IPS DF 4.7 (cell line): ENCODE measurements around the gene UBAP2L.

Source experiments
- DNase-seq: peaks from one replicate; pipeline ENCODE4 v3.0.0-alpha.2; 2013; ENCODE audit warnings: low spot score; ENCODE audit errors: extremely low read depth

UBAP2L gene, protein sequence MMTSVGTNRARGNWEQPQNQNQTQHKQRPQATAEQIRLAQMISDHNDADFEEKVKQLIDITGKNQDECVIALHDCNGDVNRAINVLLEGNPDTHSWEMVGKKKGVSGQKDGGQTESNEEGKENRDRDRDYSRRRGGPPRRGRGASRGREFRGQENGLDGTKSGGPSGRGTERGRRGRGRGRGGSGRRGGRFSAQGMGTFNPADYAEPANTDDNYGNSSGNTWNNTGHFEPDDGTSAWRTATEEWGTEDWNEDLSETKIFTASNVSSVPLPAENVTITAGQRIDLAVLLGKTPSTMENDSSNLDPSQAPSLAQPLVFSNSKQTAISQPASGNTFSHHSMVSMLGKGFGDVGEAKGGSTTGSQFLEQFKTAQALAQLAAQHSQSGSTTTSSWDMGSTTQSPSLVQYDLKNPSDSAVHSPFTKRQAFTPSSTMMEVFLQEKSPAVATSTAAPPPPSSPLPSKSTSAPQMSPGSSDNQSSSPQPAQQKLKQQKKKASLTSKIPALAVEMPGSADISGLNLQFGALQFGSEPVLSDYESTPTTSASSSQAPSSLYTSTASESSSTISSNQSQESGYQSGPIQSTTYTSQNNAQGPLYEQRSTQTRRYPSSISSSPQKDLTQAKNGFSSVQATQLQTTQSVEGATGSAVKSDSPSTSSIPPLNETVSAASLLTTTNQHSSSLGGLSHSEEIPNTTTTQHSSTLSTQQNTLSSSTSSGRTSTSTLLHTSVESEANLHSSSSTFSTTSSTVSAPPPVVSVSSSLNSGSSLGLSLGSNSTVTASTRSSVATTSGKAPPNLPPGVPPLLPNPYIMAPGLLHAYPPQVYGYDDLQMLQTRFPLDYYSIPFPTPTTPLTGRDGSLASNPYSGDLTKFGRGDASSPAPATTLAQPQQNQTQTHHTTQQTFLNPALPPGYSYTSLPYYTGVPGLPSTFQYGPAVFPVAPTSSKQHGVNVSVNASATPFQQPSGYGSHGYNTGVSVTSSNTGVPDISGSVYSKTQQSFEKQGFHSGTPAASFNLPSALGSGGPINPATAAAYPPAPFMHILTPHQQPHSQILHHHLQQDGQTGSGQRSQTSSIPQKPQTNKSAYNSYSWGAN

DNA sequence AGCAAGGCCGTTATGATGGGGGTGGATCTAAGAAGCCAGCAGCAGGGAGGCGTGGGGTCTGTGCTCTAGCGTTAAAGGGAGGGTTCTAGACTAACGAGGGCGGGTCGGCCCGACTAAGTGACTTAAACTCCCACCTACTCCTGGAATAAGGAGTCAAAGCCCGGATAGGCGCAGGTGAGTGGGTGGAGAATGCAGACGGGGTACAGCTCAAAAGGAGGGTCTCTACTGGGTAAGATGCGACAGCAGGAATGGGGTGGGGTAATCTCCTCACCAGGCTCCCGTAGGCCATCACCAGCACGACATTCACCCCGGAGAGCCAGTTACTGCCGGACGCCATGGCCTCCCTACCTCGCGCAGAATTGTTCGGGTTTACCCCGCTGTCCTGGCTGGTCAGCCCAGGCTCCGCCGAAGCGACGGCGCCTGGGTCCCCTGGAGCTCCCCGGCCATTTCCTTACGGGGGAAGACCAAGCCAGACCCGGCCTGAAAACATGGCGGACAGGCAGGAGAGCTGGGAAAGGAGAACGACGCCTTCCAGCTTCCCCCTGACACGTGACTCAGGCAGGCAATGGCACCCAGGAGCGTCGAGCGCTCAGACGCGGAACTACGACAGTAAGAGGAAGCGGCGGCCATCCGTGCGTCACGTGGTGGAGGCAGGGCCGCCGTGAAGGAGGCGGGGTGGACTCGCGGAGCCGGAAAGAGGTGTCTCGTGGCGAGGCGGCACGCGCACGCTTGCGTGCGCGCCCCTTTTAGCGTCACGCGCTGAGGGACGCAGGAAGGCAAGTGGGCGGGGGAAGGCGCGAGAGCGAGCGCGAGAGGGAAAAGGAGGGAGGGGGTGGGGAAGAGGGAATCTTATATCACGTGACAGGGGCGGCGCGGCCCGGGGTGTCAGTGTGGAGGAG, at the start of gene UBAP2L:
TSS of gene UBAP2L (plus strand) at position 885 of the 899 bp plus-strand sequence. CDS start 4,169 bp downstream, outside the sequence.
- DNase-seq: peak; percentile 95

DNA sequence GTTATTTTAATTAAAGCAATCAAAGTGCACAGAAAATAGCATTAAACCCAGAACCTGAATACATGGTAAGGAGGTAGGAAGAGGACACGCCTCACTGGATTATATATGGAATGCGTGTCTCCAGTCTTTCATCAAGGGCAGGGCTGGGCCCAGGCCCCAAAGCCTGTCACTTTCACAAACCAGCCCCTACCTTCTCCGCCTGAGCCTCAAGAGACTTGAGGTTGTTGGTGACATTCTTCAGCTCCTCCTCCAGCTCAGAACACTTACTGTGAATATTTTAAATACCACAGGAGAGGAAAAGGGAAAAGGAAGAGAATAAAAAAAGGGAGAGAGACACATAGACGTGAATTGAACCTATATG, 49.6 kb upstream of the UBAP2L start:
- no peak for DNase-seq

DNA sequence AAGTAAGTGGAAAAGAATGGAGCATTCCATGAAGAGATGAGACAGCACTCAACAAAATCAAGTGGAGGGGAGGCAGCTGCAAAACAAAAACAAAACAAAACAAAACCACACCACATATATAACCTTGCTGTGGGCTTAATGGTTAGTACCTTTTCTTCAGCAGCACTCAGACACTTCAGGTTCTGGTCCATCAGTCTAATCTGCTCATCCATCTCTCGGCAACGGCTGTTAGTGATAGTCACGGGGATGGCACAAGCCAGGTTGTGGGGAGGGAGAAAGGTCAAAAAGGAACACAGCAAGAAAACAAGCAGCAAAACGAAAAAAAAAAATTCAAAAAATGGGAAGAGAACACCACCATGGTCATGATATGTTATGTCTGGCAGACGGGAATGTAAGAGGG, 48.9 kb upstream of the UBAP2L start:
- no peak for DNase-seq

DNA sequence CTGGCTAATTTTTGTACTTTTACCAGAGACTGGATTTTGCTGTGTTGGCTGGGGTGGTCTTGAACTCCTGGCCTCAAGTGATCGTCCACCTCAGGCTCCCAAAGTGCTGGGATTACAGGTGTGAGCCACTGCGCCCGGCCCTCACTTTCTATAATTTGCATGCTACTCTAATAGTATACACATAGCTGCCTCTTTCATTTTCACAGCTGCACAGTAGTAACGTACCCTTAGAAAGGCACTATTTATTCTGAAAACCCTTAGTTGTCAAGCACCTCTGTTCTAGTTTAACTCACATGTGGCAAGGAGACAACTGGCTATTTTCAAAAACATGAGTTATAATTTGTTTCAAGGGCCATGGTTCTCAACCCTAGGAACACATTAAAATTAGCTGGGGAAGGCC, 46.1 kb upstream of the UBAP2L start:
- no peak for DNase-seq

DNA sequence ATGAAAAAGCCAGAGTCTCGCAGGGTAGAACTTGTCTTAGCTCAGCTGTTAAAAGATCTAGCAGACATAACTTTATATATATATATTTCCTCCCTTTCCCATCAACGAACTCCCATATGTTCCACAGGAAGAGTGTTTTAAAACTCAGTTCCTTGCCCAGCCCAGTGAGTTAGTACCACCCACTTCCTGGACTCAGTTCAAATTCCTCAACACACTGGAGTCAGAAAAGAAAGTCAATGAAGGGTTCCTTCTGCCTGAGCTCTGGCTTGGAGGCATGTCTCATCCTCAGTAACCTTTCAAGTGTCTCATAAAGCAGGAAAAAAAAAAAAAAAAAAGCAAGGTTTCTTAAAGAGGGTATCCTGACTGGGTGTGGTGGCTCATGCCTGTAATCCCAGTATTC, 44.4 kb upstream of the UBAP2L start:
- DNase-seq: no peak

DNA sequence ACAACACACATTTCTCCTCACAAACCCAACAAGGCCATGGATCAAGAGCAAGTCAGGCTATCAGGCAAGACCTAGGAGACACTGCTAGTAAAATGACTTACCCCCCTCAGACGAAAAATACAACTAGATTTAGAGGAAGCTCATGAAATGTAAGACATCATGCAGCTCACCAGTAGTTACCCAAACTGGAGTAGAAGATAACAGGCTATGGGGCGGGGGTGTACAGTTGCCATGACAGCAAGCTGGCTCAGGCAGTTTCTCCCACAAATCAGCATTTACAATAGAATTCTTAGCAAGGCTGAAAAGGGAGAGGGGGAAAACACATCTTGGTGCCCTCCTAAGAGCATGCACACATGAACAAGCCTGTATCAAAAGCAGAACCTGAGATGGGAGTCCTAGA, 42.7 kb upstream of the UBAP2L start:
- no peak for DNase-seq

- DNase-seq: no peak
Observed at GRCh38 chr1:154178911-154179811, 41.6 kb upstream of the UBAP2L start.

- no peak for DNase-seq
Observed at GRCh38 chr1:154179946-154180687, 40.6 kb upstream of the UBAP2L start.

GRCh38 chr1:154181944-154182343, 38.8 kb upstream of the UBAP2L start:
- DNase-seq: no peak

GRCh38 chr1:154182344-154183045, 38.3 kb upstream of the UBAP2L start:
- no peak for DNase-seq

DNA sequence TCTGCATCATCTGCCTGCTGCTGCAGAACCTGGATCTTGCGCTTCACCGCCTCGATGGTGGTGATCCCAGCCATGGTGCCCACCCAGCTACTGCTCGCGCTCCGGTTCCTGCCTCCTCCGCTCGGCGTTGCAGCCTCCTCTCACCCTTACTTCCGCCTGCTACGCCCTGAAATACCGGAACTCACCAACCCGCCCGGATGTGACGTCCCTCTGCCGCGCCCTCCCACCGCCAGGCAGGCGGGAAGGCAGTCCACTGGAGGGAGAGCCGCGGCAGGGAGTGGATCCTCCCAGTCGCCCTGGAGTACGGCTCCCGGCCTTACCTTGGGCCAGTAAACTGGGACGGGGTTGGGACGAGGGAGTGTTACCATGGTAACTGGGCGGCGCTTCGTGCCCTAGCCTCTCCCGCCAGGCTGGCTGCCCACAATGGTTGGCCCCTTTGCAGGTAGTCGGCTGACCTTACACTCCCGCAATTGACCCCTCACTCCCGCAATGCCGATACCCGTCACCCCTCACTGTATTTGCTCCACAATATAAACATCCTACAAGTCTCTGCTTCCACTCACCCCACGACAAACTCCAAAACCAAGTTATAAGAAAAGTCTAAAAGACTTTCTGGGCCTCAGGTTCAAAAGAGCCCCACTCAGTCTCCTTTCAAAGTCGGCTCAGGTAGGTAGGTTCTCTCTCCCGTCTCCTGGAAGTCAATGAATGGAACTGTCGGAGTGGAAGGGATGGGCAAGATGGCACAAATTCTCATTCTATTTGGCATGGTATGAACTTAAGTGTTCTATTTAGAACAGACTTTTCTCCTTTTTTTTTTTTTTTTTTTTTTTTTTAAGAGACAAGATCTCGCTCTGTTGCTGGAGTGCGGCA, 37.5 kb upstream of the UBAP2L start:
- peak; percentile 92 for DNase-seq

DNA sequence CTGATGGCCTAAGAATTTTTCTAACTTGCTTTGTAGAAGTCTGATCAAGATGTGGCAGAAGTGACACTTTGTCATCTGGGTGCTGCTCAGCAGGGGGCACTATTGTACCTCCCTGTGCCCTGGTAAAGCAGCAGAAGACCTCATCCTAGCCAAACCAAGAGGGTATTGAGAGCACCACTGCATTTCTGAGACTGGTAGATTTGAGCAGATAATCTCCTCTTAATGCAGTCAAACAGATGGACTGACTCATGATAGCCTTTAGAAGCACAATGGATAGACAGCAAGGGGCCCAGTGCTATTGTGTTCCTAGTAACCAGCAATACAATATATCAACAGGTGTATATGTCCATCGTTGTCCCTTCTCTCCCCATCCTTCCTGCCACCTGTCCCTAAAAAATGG, 34.6 kb upstream of the UBAP2L start:
- DNase-seq: no peak

DNA sequence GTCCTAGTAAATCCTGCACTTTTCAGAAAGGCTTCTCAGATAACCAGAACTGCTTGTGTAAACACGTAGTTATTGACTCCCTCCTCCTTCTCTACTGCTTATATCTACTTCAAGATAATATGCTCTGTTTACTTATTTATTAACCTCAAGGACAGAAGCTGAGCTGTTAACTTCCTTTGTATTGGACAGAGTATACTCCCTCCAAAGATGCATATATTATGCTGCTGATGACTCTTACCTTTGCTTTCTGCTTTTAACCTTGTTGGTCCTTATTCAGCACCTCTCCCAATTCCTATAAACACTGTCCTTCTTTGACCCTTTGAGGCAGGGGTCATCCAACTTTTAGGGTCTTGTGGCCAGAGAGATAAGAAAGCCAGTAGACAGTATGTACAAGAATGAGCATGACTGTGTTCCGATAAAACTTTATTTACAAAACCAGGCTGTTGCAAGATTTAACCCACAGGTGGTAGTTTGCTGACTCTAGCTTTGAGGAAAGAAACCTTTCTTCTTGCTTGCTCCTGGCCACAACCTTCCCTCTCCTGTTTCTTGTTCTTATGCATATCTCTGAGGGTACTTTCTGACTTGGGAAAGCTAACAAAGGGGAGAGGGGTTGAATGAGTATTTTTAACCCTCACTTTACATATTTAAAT, 33.8 kb upstream of the UBAP2L start:
- DNase-seq: no peak

- no peak for DNase-seq
Observed at GRCh38 chr1:154190550-154190949, 30.2 kb upstream of the UBAP2L start.

GRCh38 chr1:154191990-154192461, 28.7 kb upstream of the UBAP2L start, which contains the start of gene TPM3:
Gene TPM3 (minus strand): TSS chr1:154192100. CDS start chr1:154192018, 82 bp downstream.
- no peak for DNase-seq

DNA sequence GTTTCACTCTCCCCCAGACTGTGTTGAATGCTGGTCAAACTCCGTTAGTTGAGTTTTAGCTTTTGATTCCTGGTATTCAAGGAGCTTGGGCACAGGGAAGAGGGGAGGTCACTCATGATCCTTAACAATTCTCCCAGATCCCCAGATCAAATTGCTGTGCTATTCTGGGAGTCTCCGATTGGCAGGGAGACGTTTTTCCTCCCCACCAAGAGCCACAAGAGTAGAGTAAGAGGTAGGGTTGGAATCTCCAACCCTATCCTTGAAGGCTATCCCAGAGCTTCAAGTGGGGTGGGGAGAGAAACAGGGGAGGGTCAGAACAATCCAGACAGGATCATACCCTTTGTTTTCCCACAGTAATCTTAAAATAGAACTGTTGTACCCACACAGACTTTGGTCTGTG, 28.3 kb upstream of the UBAP2L start:
- DNase-seq: no peak

DNA sequence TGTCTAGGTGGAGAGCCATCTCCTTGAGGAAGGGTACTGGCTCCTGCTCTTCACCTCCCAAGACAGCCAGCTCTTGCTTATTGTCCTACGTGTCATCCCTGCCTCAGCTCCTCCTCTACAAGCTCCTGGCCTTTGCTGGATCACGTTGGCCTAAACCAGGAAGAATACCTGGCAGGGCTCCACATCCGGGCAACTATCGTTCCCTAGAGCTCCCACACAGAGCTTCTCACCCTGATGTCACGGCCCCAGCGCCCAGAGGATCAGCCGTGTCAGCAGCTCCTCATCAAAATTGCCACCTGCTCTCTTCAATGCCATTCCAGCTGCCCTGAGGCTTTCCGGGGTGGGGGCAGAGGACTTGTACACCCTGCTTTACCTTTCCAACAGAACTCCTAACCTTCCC, 26.9 kb upstream of the UBAP2L start:
- no peak for DNase-seq
